CD1c-positive myeloid dendritic cell (primary cell): ENCODE measurements around the gene CAMK2D.

Experiments used
- DNase-seq: peaks from one replicate; pipeline ENCODE4 v3.0.0-alpha.2; 2016; ENCODE audit errors: extremely low spot score

Gene CAMK2D

GRCh38 chr4:113524096-113524495 is 237.4 kb downstream of the CAMK2D start:
- DNase-seq: no peak

- DNase-seq: no peak
Observed at GRCh38 chr4:113522433-113522832, 239.1 kb downstream of the CAMK2D start.

GRCh38 chr4:113513382-113513781 is 248.2 kb downstream of the CAMK2D start:
- DNase-seq: no peak

- DNase-seq: no peak
Observed at GRCh38 chr4:113512880-113513279, 248.7 kb downstream of the CAMK2D start.

- no peak for DNase-seq
Observed at GRCh38 chr4:113511944-113512343, 249.6 kb downstream of the CAMK2D start.

GRCh38 chr4:113509851-113510250 is 251.7 kb downstream of the CAMK2D start:
- no peak for DNase-seq

- DNase-seq: no peak
Observed at GRCh38 chr4:113505044-113505443, 256.5 kb downstream of the CAMK2D start.

- DNase-seq: no peak
Observed at GRCh38 chr4:113504422-113504821, 257.1 kb downstream of the CAMK2D start.

GRCh38 chr4:113503691-113504090 is 257.8 kb downstream of the CAMK2D start:
- DNase-seq: no peak

- no peak for DNase-seq
Observed at GRCh38 chr4:113502906-113503305, 258.6 kb downstream of the CAMK2D start.

GRCh38 chr4:113502476-113502875 is 259.1 kb downstream of the CAMK2D start:
- DNase-seq: no peak

GRCh38 chr4:113500424-113500823 is 261.1 kb downstream of the CAMK2D start:
- no peak for DNase-seq

GRCh38 chr4:113499696-113500095 is 261.8 kb downstream of the CAMK2D start:
- DNase-seq: no peak

- no peak for DNase-seq
Observed at GRCh38 chr4:113499166-113499565, 262.4 kb downstream of the CAMK2D start.

GRCh38 chr4:113497154-113497884 is 264.2 kb downstream of the CAMK2D start:
- DNase-seq: no peak

GRCh38 chr4:113496698-113497097 is 264.8 kb downstream of the CAMK2D start:
- DNase-seq: no peak

- DNase-seq: no peak
Observed at GRCh38 chr4:113495790-113496189, 265.7 kb downstream of the CAMK2D start.

- DNase-seq: no peak
Observed at GRCh38 chr4:113483131-113483530, 278.4 kb downstream of the CAMK2D start.

- DNase-seq: no peak
Observed at GRCh38 chr4:113482325-113482724, 279.2 kb downstream of the CAMK2D start.

GRCh38 chr4:113481820-113482219 is 279.7 kb downstream of the CAMK2D start:
- DNase-seq: no peak

- DNase-seq: no peak
Observed at GRCh38 chr4:113480109-113480508, 281.4 kb downstream of the CAMK2D start.

GRCh38 chr4:113478032-113478431 is 283.5 kb downstream of the CAMK2D start:
- no peak for DNase-seq

- DNase-seq: no peak
Observed at GRCh38 chr4:113476800-113477199, 284.7 kb downstream of the CAMK2D start.

- DNase-seq: no peak
Observed at GRCh38 chr4:113474017-113474416, 287.5 kb downstream of the CAMK2D start.
